GM18858 (cell line): Measurements from ENCODE around the gene KRTDAP.
"Not testable (repeated sequence)": the region's sequence is repeated elsewhere in the genome, so short reads cannot be mapped to it uniquely, and the experiment has no call there.

Source experiments
- ATAC-seq: cut with Tn5 transposase; IDR thresholded peaks from one replicate; pipeline ENCODE4 v1.9.1; 2021; ENCODE audit not compliant: unreplicated experiment

Gene KRTDAP

DNA sequence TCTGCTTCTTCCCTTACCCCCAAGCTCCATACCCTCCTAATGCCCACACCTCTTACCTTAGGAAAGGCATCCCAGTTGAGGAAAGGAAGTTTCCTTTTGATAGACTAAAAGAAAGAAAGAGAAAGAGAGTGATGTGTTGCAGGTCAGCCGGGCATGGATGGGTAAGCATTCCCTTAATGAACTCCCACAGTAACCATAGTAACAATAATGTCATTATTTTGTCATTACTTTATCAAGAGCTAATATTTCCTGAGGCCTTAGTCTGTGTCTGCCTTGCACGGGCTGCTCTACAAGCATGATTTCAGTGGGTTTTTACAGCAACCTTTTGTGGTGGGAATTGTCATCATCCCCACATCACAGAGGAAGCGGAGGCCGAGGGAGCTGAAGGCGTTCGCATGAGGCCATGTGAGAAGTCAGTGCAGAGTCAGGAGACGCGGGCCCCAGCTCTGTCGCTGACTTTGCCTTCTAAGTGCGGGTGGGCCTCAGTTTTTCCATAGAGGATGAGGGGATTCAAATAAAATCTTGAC lies 2.5 kb downstream of the KRTDAP start:
- no peak for ATAC-seq

DNA sequence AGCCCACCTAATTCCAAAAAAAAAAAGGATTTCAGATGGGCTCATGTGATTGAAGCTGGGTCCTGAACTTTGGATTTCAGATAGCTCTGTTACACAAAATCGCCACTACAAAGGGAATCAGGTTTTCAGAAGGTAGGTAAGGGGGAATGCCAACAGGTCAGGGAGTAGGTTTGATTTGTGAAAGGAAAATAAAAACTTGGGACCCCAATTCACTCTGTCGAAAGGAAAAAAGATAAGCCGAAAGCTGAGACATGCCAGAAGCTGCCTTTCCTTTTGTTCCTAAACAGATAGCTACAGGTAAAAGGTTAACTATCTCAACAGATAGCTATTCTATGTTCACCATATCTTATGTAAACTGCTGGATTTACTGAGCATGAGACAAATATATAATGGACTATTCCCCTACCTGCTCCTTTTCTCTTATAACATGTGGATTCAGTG lies 4.0 kb downstream of the KRTDAP start:
- no peak for ATAC-seq

DNA sequence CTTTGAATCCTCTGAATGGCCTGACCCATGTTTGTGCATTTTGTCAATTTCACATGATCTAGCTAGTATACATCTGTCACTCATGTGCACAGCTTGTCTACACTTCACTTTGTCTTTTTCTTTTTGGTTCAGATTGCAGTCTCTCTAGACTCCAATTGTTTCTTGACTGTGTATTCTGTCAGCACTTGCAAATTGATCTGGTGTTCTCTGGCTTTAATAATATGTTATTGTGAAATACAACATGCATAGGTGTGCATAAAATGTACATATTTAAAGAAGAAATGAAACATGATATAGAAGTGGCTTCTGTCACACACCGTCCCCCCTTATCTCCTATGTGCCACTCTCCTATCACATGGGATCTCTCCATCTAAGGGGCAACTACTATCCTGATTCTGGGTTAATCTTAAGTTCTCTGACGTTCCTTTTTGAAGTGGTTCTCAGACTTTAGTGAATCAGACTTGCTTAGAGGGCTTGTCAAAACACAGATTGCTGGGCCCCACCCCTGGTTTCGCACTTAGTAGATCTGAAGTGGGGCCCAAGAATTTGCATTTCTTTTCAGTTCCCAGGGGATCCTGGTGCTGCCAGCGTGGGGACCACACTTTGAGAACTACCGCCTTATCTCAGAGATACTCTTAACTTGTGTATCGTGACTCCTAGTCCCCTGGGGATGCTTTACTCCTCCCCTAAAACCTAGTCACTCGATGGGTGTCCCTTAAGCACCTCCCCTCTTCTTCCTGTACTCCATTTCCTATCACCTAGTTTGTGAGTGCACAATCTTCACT lies 5.8 kb downstream of the KRTDAP start:
- no peak for ATAC-seq

DNA sequence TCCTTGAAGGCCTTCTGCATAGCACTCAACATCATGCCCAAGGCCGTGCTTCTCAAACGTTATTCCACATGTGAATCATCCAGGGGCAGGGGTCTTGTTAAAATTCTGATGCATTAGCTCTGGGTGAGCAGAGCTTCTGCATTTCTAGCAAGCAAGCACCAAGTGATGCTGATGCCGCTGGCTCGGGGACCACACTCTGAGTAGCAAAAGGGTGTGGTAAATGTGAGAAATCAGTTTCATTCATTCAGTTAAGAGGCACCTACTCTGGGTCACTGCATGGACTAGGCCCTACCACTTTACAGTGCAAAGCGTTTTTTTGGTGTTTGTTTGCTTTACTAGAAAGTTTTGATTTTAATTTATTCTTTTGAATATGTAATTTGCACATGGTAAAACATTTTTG lies 7.2 kb downstream of the KRTDAP start:
- ATAC-seq: no peak

GRCh38 chr19:35478794-35479677 lies 11.2 kb downstream of the KRTDAP start:
- ATAC-seq: no peak

- ATAC-seq: no peak
These were observed 14.1 kb downstream of the KRTDAP start for GRCh38 chr19:35476149-35476548.

DNA sequence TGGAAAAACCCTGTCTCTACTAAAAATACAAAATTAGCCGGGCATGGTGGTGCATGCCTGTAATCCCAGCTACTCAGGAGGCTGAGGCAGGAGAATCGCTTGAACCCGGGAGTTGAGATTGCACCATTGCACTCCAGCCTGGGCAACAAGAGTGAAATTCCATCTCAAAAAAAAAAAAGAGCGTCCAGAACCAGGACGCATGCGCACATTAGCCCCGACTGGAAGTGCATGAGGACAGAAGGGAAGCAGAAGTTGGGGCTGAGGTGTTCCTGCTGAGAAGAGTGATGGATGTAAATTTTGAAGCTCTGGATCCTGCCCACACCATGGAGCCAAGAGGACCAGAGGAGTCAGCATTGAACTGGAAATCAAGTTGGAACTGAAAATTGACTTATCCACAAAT lies 15.7 kb downstream of the KRTDAP start:
- not testable (repeated sequence) for ATAC-seq

GRCh38 chr19:35474104-35474503 lies 16.2 kb downstream of the KRTDAP start:
- ATAC-seq: no peak

GRCh38 chr19:35471946-35472345 lies 18.3 kb downstream of the KRTDAP start:
- ATAC-seq: no peak

GRCh38 chr19:35471075-35471474 lies 19.2 kb downstream of the KRTDAP start:
- ATAC-seq: not testable (repeated sequence)

DNA sequence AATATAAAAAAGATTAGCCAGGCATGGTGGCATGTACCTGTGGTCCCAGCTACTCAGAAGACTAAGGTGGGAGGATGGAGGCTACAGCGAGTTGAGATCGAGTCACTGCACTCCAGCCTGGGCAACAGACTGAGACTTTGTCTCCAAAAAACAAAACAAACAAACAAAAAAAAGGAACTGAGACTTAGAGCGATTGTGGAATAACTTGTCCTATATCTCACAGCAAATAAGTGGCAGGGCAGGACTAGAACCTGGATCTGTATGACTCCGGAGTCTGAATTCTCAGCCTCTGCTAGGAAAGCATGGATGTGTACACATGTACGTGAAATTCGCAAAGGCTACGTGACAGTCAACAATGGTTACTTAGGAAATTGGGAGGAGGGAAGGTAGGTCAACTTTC lies 20.1 kb downstream of the KRTDAP start:
- no peak for ATAC-seq

- ATAC-seq: no peak
These were observed 21.6 kb downstream of the KRTDAP start for GRCh38 chr19:35468637-35469036.

DNA sequence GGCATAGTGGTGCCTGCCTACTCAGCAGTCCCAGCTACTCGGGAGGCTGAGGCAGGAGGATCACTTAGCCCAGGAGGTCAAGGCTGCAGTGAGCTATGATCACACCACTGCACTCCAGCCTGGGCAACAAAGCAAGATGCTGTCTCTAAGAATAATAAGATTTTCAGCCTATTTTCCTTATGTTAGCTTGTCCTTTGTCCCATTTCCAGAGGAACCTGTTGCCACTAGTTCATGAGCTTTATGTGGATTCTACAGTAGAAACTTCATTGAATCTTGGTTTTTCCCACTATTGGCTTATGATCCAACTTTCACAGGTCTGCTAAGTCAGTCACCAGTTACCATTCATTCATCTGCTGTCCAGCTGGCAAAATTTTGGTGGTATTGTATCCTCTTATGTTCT lies 24.0 kb downstream of the KRTDAP start:
- ATAC-seq: no peak

DNA sequence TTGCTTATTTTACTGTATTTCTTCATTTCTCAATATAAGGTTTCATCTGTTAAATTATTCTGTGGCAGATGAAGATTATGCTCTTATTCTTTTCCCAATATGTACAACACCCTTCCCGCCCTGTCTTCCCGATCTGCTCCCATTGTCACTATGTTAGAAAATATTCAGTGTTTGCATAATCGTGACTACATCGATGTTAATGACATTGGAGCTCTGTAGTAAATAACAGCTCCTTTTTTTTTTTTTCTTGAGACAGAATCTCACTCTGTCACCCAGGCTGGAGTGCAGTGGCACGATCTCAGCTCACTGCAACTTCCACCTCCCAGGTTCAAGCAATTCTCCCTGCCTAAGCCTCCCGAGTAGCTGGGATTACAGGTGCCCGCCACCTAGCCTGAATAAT lies 27.3 kb downstream of the KRTDAP start:
- not testable (repeated sequence) for ATAC-seq

- peak; percentile 56 for ATAC-seq
These were observed 27.7 kb downstream of the KRTDAP start for GRCh38 chr19:35462476-35462953.

GRCh38 chr19:35461788-35462187 lies 28.5 kb downstream of the KRTDAP start:
- ATAC-seq: not testable (repeated sequence)

DNA sequence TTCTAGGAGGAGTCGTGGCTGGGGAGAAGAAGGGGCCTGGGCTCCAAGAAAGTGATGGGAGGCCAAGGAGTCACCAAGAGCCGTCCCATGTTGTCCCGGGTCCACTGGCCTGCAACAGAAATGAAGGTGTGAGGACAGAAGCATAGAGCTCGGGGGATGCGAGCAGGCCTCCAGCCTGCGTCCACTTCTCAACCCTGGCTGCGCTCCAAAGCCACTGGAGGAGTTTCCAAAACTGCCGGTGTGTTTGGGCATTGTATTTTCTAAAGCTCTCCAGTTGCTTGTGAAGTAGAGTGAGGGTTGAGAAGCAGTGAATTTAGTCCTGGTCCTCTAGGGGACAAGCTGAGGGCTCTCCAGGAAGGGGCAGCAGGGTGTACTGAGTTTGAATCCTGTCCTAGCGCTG lies 29.2 kb downstream of the KRTDAP start:
- ATAC-seq: no peak

DNA sequence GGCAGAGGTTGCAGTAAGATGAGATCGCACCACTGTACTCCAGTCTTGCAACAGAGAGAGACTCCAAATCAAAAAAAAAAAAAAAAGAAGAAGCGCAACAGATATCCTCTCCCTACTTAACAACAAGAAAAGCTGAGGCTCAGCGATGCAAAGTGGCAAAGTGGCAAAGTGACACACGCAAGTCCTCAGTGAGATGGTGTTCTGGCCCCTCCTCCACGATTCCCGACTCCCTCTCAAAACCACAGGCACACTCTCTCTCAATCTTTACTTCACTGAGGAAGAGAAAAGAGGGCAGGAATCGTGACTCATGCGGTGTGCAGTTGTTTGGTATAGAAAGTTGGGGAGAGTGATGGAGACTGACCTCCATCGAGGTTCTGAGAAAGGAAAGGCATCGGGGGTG lies 29.7 kb downstream of the KRTDAP start:
- no peak for ATAC-seq

- no peak for ATAC-seq
These were observed 30.7 kb downstream of the KRTDAP start for GRCh38 chr19:35459414-35460082.

DNA sequence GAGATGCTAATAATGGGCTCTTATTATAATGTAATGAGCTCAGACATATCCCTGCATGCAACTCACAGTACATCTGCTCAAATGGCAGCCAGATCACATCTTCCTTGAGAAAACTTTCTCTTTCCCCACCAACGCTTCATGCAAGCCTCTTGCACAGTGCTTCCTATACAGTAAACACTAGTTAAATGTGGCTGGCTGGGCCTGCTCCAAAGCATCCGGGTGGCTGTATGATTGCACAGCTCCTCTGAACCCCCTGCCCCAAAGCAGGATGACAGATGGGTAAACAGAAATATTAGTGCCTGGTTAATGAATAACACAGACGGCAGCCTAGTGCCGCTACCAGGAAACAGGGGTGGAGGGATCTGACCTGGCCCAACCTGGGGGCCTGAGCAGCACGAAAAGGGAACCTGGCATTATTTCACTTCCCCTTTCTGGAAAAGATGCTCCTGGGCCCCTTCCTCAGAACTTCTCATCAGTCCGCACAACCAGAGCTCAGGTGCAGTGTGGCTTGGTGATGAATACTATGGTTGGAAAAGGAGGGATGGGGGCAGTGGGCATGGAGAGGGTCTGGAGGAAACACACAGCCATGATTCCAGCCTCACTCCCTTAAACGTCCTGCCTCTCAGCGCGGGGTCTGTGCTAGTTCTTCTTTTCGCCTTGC lies 31.4 kb downstream of the KRTDAP start:
- ATAC-seq: no peak

DNA sequence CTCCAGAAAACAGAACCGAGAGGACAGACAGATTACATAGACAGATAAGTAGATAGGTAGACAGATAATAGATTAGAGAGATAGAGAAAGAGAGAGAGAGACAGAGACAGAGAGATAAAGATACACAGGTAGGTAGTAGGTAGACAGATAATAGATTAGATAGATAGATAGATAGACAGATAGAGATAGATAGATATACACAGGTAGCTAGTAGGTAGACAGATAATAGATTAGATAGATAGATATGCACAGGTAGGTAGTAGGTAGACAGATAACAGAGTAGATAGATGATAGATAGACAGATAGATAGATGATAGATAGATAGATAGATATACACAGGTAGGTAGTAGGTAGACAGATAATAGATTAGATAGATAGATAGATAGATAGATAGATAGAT lies 32.1 kb downstream of the KRTDAP start:
- ATAC-seq: no peak
